DMS 273 (cell line): Measurements from ENCODE around the gene RBMX2.

Experiments
- DNase-seq: peaks from one replicate; lab custom pipeline; 2025; ENCODE audit not compliant: unreplicated experiment; lab: John Stamatoyannopoulos, UW

RBMX2 gene

GRCh38 chrX:130444641-130445336 lies 43.0 kb downstream of the RBMX2 start:
- no peak for DNase-seq

DNA sequence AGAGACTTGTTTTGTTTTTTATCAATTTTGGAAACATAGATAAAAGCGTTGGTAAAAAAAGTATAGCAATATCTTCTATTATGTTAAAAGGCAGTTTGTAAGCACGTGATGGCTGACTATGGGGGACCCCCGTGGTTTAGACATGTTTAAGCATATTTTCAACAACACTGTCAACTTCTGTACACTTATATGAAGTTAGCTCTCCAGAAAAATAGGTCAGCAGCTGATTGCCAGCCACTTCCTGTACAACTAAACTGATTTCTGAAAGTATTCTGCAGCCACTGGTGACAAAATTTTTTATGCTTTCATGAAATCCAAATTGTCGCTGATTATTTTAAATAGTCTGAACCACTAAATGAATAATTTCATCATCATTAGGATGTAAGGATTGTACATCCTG lies 45.2 kb downstream of the RBMX2 start:
- no peak for DNase-seq
